Tibial nerve (tissue), 4 donors: ENCODE measurements around the gene NXPH4. TPM values are rescaled to one million over a fixed set of nuclear protein-coding genes. Genes with fewer than 3 reads are reported as not detected.
A peak's percentile ranks its signal among the peaks of the same experiment; 100 is the strongest.

Experiments
- DNase-seq, 2 donors: peaks; one replicate each; pipeline ENCODE4 v3.0.0-alpha.2; 2019; ENCODE audit warnings: low spot score in 2 of 2
- H3K27ac ChIP-seq, 4 donors: fragments of 200-600 bp; sonication (generic) in 3 of 4; one replicate each; pipeline ENCODE4 v1.5.1; 2017 to 2019; ENCODE audit warnings: mild to moderate bottlenecking in 1 of 4
- H3K27me3 ChIP-seq, 2 donors: fragments of 200-600 bp; sonication (generic) in 1 of 2; one replicate each; pipeline versions ENCODE4 v1.5.1 to v1.6.0; 2017 to 2019
- H3K36me3 ChIP-seq, 3 donors: fragments of 200-600 bp; sonication (generic); one replicate each; pipeline ENCODE4 v1.5.1; 2018 to 2019
- H3K4me1 ChIP-seq, 4 donors: fragments of 200-600 bp; sonication (generic) in 3 of 4; one replicate each; pipeline ENCODE4 v1.5.1; 2017 to 2019
- H3K4me3 ChIP-seq, 4 donors: fragments of 200-600 bp; sonication (generic) in 3 of 4; one replicate each; pipeline ENCODE4 v1.5.1; 2017 to 2019; ENCODE audit warnings: mild to moderate bottlenecking in 1 of 4, moderate library complexity in 1 of 4
- H3K9me3 ChIP-seq, 4 donors: fragments of 200-600 bp; sonication (generic) in 3 of 4; one replicate each; pipeline ENCODE4 v1.5.1; 2017 to 2019
- EP300 ChIP-seq, 2 donors: sonication (generic); formaldehyde crosslinking; IDR thresholded peaks; one replicate each; pipeline ENCODE4 v1.6.1; 2017; ENCODE audit warnings: antibody characterized with exemption in 2 of 2, mild to moderate bottlenecking in 1 of 2
- POLR2A ChIP-seq, 2 donors: fragments of 450-650 bp; IDR thresholded peaks; one replicate each; pipeline ENCODE4 v1.6.1; 2017; ENCODE audit warnings: antibody characterized with exemption in 2 of 2, mild to moderate bottlenecking in 2 of 2, moderate library complexity in 2 of 2
- WGBS, 2 donors: methylation state at CpG; one replicate each; pipeline ENCODE4 v1.1.5; 2018; 5-methylcytosine and 5-hydroxymethylcytosine counted together
- total RNA-seq, 4 donors: library from RNA; depleted of rRNA; stranded (reverse); fragments of >200 nt; gene quantifications; one replicate each; pipeline ENCODE4 v1.1.0, GENCODE V29; 2016
- TF ChIP-seq, protein P1 (sequence below), 5 experiments: fragments of 200-600 bp in 3 of 5; fragments of 450-650 bp in 2 of 5; sonication (generic) in 3 of 5; IDR thresholded peaks; one replicate each; pipeline ENCODE4 v1.5.1; 2016 to 2019; ENCODE audit warnings: antibody characterized with exemption in 5 of 5, mild to moderate bottlenecking in 3 of 5, moderate library complexity in 2 of 5

The NXPH4 gene
- total RNA-seq, 4 donors from 2014 or later: 4.2 TPM; not detected in 3

DNA sequence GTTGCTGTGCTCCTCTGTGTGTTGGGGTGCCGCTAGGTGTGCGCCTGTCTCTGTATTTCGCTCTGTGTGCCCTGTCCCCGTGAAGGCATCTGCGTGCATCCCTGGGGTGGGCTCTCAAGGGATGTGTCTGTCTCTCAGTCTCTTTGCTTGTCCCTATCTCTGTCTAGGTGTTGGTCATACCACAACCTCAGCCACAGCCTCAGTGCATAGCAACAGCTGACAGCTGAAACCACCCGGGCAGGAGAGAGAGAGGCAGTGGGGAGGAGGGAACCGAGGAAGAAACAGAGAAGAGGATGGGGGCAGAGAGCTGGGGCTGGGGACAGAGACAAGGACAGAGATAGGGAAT lies 953 bp upstream of the NXPH4 start:
- Histone ChIP-seq H3K9me3 (no peaks in the 10 kb centered on the region), H3K27ac (no peak overlapping the region), H3K36me3 (peaks cover 0 to 23% (median 0%) of the 10 kb centered on the region in 3 donors), H3K4me3 (peak overlapping the region in 1 of 4 donors; percentile 50), H3K27me3 (peaks cover 0 to 62% of the 10 kb centered on the region in 2 donors), H3K4me1 (peaks cover 0 to 64% (median 30%) of the 10 kb centered on the region in 4 donors)
- 12 to 24% methylated on average over 7 of the region's 7 CpGs for WGBS, 2 donors
- TF ChIP-seq POLR2A (IDR thresholded peaks at IDR 0.05): no peak
- TF ChIP-seq, protein P1, sequence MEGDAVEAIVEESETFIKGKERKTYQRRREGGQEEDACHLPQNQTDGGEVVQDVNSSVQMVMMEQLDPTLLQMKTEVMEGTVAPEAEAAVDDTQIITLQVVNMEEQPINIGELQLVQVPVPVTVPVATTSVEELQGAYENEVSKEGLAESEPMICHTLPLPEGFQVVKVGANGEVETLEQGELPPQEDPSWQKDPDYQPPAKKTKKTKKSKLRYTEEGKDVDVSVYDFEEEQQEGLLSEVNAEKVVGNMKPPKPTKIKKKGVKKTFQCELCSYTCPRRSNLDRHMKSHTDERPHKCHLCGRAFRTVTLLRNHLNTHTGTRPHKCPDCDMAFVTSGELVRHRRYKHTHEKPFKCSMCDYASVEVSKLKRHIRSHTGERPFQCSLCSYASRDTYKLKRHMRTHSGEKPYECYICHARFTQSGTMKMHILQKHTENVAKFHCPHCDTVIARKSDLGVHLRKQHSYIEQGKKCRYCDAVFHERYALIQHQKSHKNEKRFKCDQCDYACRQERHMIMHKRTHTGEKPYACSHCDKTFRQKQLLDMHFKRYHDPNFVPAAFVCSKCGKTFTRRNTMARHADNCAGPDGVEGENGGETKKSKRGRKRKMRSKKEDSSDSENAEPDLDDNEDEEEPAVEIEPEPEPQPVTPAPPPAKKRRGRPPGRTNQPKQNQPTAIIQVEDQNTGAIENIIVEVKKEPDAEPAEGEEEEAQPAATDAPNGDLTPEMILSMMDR (IDR thresholded peaks at IDR 0.05): peak in 1 of 5 experiments; percentile 10
- DNase-seq: no peak

DNA sequence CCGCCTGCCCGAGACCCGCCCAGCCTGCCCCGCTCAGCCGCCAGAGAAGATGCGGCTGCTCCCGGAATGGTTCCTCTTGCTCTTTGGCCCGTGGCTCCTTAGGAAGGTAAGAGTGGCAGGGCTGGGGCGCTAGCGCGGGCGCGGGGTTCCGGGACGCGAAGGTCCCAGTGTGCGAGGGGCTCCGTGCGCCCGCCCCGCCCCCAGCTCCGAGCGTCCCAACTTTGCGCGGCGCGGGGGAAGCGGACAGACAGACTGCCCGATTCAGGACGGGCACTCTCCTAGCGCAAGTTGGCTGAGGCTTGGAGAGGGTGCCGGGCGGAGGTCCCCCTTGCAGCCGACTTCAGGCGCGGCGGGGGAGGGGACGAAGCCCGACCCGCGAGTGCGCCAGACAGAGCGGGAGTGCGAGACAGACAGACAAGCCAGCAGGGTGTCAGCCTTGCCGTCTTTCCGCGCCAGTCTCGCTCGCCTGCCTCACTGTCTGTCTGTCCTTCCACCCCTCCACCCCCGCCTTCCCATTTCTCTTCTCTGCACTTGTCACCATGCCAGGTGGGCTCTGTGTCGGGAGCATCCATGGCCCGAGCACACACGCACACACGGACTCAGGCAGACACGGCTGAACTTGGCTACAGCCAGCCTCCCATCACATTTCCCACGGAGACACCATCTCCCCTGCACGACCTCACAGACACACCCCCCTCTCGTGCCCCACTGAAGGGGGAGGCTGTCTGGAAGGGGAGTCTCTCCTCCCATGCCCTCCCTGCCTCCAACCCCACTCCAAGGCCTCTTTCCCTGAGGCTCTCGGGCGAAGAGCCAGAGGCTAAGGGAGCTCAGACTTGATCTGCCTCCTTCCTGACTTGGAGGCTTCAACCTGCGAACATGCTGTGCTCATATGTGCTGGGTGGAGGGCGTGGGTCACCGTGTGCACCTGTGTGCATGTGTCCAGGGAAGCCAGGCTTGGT lies 606 bp downstream of the NXPH4 start:
- WGBS, 2 donors: 4 to 5% methylated on average over 29 to 51 of the region's 63 CpGs
- Histone ChIP-seq H3K36me3 (peaks cover 0 to 8% (median 0%) of the 10 kb centered on the region in 3 donors), H3K4me1 (peaks cover 0 to 59% (median 30%) of the 10 kb centered on the region in 4 donors), H3K4me3 (peak overlapping the region; percentile 3 to 50 (median 43)), H3K27ac (no peak overlapping the region), H3K9me3 (no peaks in the 10 kb centered on the region), H3K27me3 (peaks cover 0 to 77% of the 10 kb centered on the region in 2 donors)
- TF ChIP-seq EP300 (IDR thresholded peaks at IDR 0.05): no peak
- TF ChIP-seq, protein P1 (IDR thresholded peaks at IDR 0.05): no peak
- TF ChIP-seq POLR2A (IDR thresholded peaks at IDR 0.05): no peak
- DNase-seq: no peak

DNA sequence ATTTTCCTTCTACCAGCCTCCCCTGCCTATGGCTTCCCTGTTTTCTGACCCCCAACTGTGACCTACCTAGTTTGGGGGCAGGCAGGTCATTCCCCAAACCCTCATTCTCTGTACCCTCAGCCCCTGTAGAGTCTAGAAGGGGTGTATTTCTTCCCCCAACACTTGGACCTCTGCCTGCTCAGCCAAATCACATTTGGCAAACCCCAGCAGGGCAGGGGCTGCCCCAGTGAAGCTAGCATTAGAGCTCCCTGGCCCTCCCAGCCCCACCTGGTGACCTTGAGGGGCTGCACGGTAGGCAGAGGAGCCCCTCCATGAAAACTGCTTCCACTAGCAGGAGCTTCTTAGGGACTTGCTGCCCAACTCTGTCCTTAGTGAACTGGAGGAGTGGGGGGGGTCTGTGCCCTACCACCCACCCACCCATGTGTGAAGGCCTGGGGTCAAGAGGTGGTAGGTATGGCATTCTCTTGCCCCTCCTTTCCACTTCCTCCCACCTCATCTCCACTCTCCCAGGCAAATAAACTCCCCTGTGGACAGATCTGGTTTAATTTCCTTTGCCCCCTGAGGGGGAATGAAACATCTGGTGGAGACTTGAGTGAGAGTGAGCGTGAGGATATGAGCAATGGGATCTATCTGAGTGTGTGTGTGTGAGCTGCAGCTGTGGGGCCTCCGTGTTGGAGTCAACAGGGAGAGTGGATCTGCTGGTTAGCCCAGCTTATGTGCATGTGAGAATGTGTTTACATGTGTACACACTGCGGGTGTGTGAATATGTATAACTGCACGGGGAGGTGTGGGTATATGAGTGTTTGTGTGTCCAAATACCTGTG lies 1.6 kb downstream of the NXPH4 start:
- TF ChIP-seq, protein P1 (IDR thresholded peaks at IDR 0.05): no peak
- TF ChIP-seq POLR2A (IDR thresholded peaks at IDR 0.05) (no peak), EP300 (IDR thresholded peaks at IDR 0.05) (no peak)
- peaks cover 0 to 88% of the 10 kb centered on the region in 2 donors for H3K27me3 ChIP-seq
- 74 to 86% methylated on average over 5 of the region's 5 CpGs for whole genome bisulfite sequencing, 2 donors
- no peak for DNase-seq
- H3K27ac ChIP-seq: no peak overlapping the region
- no peaks in the 10 kb centered on the region for H3K9me3 ChIP-seq
- H3K36me3 ChIP-seq: no peaks in the 10 kb centered on the region
- H3K4me3 ChIP-seq: no peak overlapping the region
- peaks cover 0 to 50% (median 28%) of the 10 kb centered on the region in 4 donors for H3K4me1 ChIP-seq

DNA sequence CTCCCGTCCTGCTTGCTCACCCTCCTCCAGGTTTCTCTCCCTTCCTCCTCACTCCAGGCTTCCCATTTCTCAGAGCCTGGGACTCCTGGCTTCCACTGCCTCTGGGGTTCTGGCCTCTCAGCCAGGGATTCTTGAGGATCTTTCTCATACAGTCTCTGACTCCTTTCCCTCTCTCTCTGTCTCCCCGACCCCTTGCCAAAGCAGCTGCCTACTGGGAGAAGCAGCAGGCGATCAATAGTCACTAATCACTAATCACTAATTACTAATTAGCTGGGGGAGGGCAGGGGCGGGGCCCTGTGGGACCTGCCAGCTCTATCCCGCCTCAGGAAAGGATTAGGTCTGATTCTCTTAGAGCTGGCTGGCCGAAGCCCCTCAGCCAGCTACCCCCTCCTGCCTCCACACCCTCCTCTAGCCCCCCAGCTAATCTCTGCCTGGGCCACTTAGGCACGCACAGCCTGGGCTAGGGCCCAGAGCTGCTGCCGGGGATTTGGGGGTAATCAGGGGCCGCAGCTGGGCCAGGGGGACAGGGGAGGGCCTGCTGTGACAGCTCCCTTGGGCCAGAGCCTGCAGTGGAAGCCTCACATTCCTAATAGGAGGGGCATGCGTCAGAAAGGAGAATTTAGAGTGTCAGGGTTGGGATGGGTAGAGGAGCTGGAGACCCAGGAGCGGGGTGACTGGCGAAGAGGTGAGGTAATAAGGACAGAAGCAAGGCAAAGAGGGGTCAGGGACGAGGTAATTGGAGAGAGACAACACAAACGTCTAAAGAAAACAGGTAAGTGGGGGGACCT lies 2.8 kb downstream of the NXPH4 start:
- no peaks in the 10 kb centered on the region for H3K9me3 ChIP-seq
- TF ChIP-seq, protein P1 (IDR thresholded peaks at IDR 0.05): no peak
- TF ChIP-seq POLR2A (IDR thresholded peaks at IDR 0.05) (no peak), EP300 (IDR thresholded peaks at IDR 0.05) (no peak)
- 54 to 65% methylated on average over 12 to 14 of the region's 14 CpGs for WGBS, 2 donors
- H3K4me1 ChIP-seq: peaks cover 0 to 39% (median 22%) of the 10 kb centered on the region in 4 donors
- no peak overlapping the region for H3K27ac ChIP-seq
- H3K27me3 ChIP-seq: peaks cover 0 to 98% of the 10 kb centered on the region in 2 donors
- H3K4me3 ChIP-seq: no peak overlapping the region
- no peaks in the 10 kb centered on the region for H3K36me3 ChIP-seq
- no peak for DNase-seq
